Stomach (tissue), 9 donors: ENCODE results near the gene MCF2L2. TPM values are rescaled to one million over a fixed set of nuclear protein-coding genes. Genes with fewer than 3 reads are reported as not detected.

Experiments
- DNase-seq, 2 donors: peaks; one replicate each; pipeline versions ENCODE4 v3.0.0 to v3.0.0-alpha.2; 2013 to 2019
- H3K27ac ChIP-seq, 5 donors: fragments of 200-600 bp in 4 of 5; sonication (generic) in 4 of 5; one replicate each; pipeline ENCODE4 v1.5.1; 2013 to 2019; ENCODE audit warnings: mild to moderate bottlenecking in 1 of 5, moderate library complexity in 1 of 5
- H3K27me3 ChIP-seq, 3 donors: fragments of 200-600 bp; sonication (generic); one replicate each; pipeline ENCODE4 v1.5.1; 2017 to 2019; ENCODE audit warnings: mixed run types in 1 of 3
- H3K36me3 ChIP-seq, 4 donors: fragments of 200-600 bp; sonication (generic); 1 replicate in 3 of 4; 2 replicates in 1 of 4; pipeline ENCODE4 v1.5.1; 2016 to 2019
- H3K4me1 ChIP-seq, 4 donors: fragments of 200-600 bp; sonication (generic); one replicate each; pipeline ENCODE4 v1.5.1; 2016 to 2019
- H3K4me3 ChIP-seq, 4 donors: fragments of 200-600 bp; sonication (generic) in 3 of 4; one replicate each; pipeline ENCODE4 v1.5.1; 2016 to 2019; ENCODE audit warnings: mild to moderate bottlenecking in 1 of 4
- H3K9me3 ChIP-seq, 4 donors: fragments of 200-600 bp; sonication (generic); one replicate each; pipeline ENCODE4 v1.5.1; 2016 to 2019
- EP300 ChIP-seq: sonication (generic); formaldehyde crosslinking; IDR thresholded peaks from one replicate; pipeline ENCODE4 v1.6.1; 2017; ENCODE audit warnings: antibody characterized with exemption
- POLR2A ChIP-seq, 4 donors: fragments of 450-650 bp; IDR thresholded peaks; one replicate each; pipeline ENCODE4 v1.6.1; 2016; ENCODE audit warnings: antibody characterized with exemption in 4 of 4, control low read depth in 2 of 4, mild to moderate bottlenecking in 1 of 4, moderate library complexity in 1 of 4
- POLR2AphosphoS5 ChIP-seq, 3 donors: sonication (generic); formaldehyde crosslinking; IDR thresholded peaks; one replicate each; pipeline ENCODE4 v1.6.1; 2016; ENCODE audit warnings: antibody characterized with exemption in 3 of 3
- WGBS, 5 donors: extraction: QIAGEN DNeasy Blood & Tissue Kit in 3 of 5; methylation state at CpG; one replicate each; pipeline versions ENCODE4 v1.1.5 to v1.1.7; 2013 to 2018; 5-methylcytosine and 5-hydroxymethylcytosine counted together
- intact Hi-C: fragments of 100-400 bp; cut with DNase I; formaldehyde crosslinking; loops from one replicate; pipeline ENCODE4 v1.15.1; 2023; ENCODE audit warnings: low total_unique reads
- polyA plus RNA-seq, 3 donors: library from polyadenylated mRNA; stranded (reverse); fragments of 200-250 nt; gene quantifications; one replicate each; pipeline ENCODE4 v1.2.3, GENCODE V29; 2013
- total RNA-seq, 5 donors: library from RNA; depleted of rRNA; stranded (reverse); fragments of >200 nt; gene quantifications; one replicate each; pipeline versions ENCODE4 v1.1.0 to v1.2.3, GENCODE V29; 2014 to 2016
- TF ChIP-seq, protein P1 (sequence below), 7 experiments: fragments of 450-650 bp in 4 of 7; fragments of 200-600 bp in 3 of 7; sonication (generic) in 3 of 7; IDR thresholded peaks; one replicate each; pipeline ENCODE4 v1.5.1; 2016 to 2019; ENCODE audit warnings: antibody characterized with exemption in 7 of 7, control low read depth in 2 of 7, mild to moderate bottlenecking in 1 of 7
- donor health status: healthy with polysubstance abuse.
- donor health status: Bipolar disorder and iron deficiency.
- donor health status: healthy.

MCF2L2 gene
- total and polyA plus RNA-seq, 8 donors, result 0.05 to 2.0 (median 0.22) TPM; not detected in 2

DNA sequence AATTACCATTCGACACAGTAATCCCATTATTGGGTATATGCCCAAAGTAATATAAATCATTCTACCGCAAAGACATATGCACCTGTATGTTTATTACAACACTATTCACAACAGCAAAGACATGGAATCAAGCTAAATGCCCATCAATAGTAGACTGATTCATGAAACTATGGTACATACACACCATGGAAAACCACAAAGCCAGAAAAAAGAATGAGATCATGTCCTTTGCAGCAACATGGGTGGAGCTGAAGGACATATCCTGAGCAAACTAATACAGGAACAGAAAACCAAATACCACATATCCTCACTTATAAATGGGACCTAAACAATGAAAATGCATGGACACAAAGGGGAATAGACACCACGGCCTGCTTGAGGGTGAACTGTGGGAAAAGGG lies 11.1 kb upstream of the MCF2L2 start:
- no peaks in the 10 kb centered on the region for H3K36me3 ChIP-seq
- peaks cover 0 to 18% (median 6%) of the 10 kb centered on the region in 4 donors for H3K9me3 ChIP-seq
- no peak overlapping the region for H3K4me3 ChIP-seq
- no peaks in the 10 kb centered on the region for H3K4me1 ChIP-seq
- TF ChIP-seq EP300 (no peak), POLR2A (IDR thresholded peaks at IDR 0.05) (no peak), POLR2AphosphoS5 (IDR thresholded peaks at IDR 0.05) (no peak)
- TF ChIP-seq, protein P1, sequence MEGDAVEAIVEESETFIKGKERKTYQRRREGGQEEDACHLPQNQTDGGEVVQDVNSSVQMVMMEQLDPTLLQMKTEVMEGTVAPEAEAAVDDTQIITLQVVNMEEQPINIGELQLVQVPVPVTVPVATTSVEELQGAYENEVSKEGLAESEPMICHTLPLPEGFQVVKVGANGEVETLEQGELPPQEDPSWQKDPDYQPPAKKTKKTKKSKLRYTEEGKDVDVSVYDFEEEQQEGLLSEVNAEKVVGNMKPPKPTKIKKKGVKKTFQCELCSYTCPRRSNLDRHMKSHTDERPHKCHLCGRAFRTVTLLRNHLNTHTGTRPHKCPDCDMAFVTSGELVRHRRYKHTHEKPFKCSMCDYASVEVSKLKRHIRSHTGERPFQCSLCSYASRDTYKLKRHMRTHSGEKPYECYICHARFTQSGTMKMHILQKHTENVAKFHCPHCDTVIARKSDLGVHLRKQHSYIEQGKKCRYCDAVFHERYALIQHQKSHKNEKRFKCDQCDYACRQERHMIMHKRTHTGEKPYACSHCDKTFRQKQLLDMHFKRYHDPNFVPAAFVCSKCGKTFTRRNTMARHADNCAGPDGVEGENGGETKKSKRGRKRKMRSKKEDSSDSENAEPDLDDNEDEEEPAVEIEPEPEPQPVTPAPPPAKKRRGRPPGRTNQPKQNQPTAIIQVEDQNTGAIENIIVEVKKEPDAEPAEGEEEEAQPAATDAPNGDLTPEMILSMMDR (IDR thresholded peaks at IDR 0.05), result no peak
- no peak for DNase-seq
- WGBS, 5 donors, result 78 to 87% (median 80%) methylated on average over 3 of the region's 3 CpGs
- intact Hi-C loops, result no loop called here
- H3K27ac ChIP-seq, result no peak overlapping the region
- H3K27me3 ChIP-seq, result no peaks in the 10 kb centered on the region

GRCh38 chr3:183438735-183439134 lies 10.3 kb upstream of the MCF2L2 start:
- intact Hi-C loops, result no loop called here
- Histone ChIP-seq H3K9me3 (peaks cover 0 to 10% (median 4%) of the 10 kb centered on the region in 4 donors), H3K27ac (no peak overlapping the region), H3K4me3 (no peak overlapping the region), H3K36me3 (no peaks in the 10 kb centered on the region), H3K4me1 (no peaks in the 10 kb centered on the region), H3K27me3 (peaks cover 0 to 3% (median 0%) of the 10 kb centered on the region in 3 donors)
- TF ChIP-seq POLR2A (IDR thresholded peaks at IDR 0.05) (no peak), POLR2AphosphoS5 (IDR thresholded peaks at IDR 0.05) (peak in 2 of 3 donors; percentile 65 to 73)
- WGBS, 5 donors, result 27 to 69% (median 60%) methylated on average over 1 of the region's 1 CpG
- DNase-seq, result peak; percentile 61 to 85

GRCh38 chr3:183437666-183438564 lies 9.5 kb upstream of the MCF2L2 start:
- Histone ChIP-seq H3K4me3 (no peak overlapping the region), H3K27me3 (peaks cover 0 to 4% (median 0%) of the 10 kb centered on the region in 3 donors), H3K36me3 (no peaks in the 10 kb centered on the region), H3K4me1 (no peaks in the 10 kb centered on the region), H3K27ac (no peak overlapping the region), H3K9me3 (peaks cover 0 to 2% (median 1%) of the 10 kb centered on the region in 4 donors)
- DNase-seq, result no peak
- TF ChIP-seq, protein P1 (IDR thresholded peaks at IDR 0.05), result no peak
- no peak for TF ChIP-seq EP300
- TF ChIP-seq POLR2A (IDR thresholded peaks at IDR 0.05), result no peak
- TF ChIP-seq POLR2AphosphoS5 (IDR thresholded peaks at IDR 0.05), result no peak
- 83 to 92% (median 84%) methylated on average over 6 of the region's 6 CpGs for WGBS, 5 donors
- intact Hi-C loops, result no loop called here

GRCh38 chr3:183437061-183437460 lies 8.6 kb upstream of the MCF2L2 start:
- H3K4me3 ChIP-seq, result no peak overlapping the region
- TF ChIP-seq POLR2AphosphoS5 (IDR thresholded peaks at IDR 0.05), result no peak
- TF ChIP-seq, protein P1 (IDR thresholded peaks at IDR 0.05), result no peak
- no peak for TF ChIP-seq POLR2A (IDR thresholded peaks at IDR 0.05)
- TF ChIP-seq EP300, result no peak
- no peaks in the 10 kb centered on the region for H3K36me3 ChIP-seq
- WGBS, 5 donors, result 64 to 72% (median 69%) methylated on average over 1 of the region's 1 CpG
- DNase-seq, result no peak
- no peaks in the 10 kb centered on the region for H3K4me1 ChIP-seq
- peaks cover 0 to 10% (median 0%) of the 10 kb centered on the region in 3 donors for H3K27me3 ChIP-seq
- intact Hi-C loops, result no loop called here
- no peak overlapping the region for H3K27ac ChIP-seq
- no peaks in the 10 kb centered on the region for H3K9me3 ChIP-seq

DNA sequence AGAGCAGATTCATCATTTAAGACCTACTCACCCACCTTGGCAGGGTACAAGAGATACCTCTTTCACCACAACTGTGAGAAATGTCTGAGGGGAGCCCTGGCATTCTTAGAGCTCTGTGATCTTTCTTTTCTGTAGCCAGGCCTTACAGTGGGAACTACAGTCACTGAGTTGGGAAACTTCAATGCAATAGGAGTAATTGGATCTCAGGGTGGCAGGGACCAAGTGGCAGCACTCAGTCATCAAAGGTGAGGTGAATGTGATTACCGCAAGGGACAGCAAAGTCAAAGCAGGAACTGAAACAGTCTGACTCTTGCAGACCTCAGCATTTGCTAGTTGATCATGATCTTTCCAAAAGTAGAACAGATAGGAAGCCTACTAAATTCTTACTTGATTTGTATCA lies 7.2 kb upstream of the MCF2L2 start:
- H3K36me3 ChIP-seq, result no peaks in the 10 kb centered on the region
- WGBS, 5 donors, result 72 to 89% (median 80%) methylated on average over 1 of the region's 1 CpG

More for the DNA sequence above, 7.2 kb upstream of the MCF2L2 start:
- no peak for TF ChIP-seq POLR2A (IDR thresholded peaks at IDR 0.05)
- intact Hi-C loops, result no loop called here
- H3K4me3 ChIP-seq, result no peak overlapping the region
- no peaks in the 10 kb centered on the region for H3K9me3 ChIP-seq
- no peak overlapping the region for H3K27ac ChIP-seq
- H3K4me1 ChIP-seq, result no peaks in the 10 kb centered on the region
- H3K27me3 ChIP-seq, result peaks cover 0 to 24% (median 0%) of the 10 kb centered on the region in 3 donors
- no peak for DNase-seq
